Fibroblast of villous mesenchyme (primary cell): ENCODE results near the gene TUFT1. TPM values are rescaled to one million over a fixed set of nuclear protein-coding genes. Genes with fewer than 3 reads are reported as not detected.
"Not testable (repeated sequence)": the region's sequence is repeated elsewhere in the genome, so short reads cannot be mapped to it uniquely, and the experiment has no call there.

Source experiments
- DNase-seq: peaks from one replicate; pipeline ENCODE4 v3.0.0-alpha.2; 2010; ENCODE audit warnings: low read depth
- H3K4me3 ChIP-seq: 2 replicates; pipeline ENCODE4 v1.5.1; 2011; ENCODE audit warnings: low read depth, mild to moderate bottlenecking, low read length
- CTCF ChIP-seq: IDR thresholded peaks from 2 replicates; pipeline ENCODE4 v1.5.1; 2012; ENCODE audit warnings: low read depth, mild to moderate bottlenecking, low read length; ENCODE audit not compliant: insufficient read depth
- total RNA-seq: library from RNA; depleted of rRNA; stranded (reverse); fragments of >200 nt; gene quantifications from 2 replicates; pipeline ENCODE4 v1.2.3, GENCODE V29; 2012

TUFT1 gene
- total RNA-seq, 1 donor, result 32.8 TPM

- TF ChIP-seq CTCF, result no peak
- no peak for DNase-seq
Observed at GRCh38 chr1:151618003-151618402, 77.9 kb downstream of the TUFT1 start.

GRCh38 chr1:151618470-151618869, 78.4 kb downstream of the TUFT1 start:
- DNase-seq, result no peak
- no peak overlapping the region for H3K4me3 ChIP-seq
- no peak for TF ChIP-seq CTCF

More at GRCh38 chr1:151618003-151618402, 77.9 kb downstream of the TUFT1 start:
- no peak overlapping the region for H3K4me3 ChIP-seq

GRCh38 chr1:151618996-151619395, 78.9 kb downstream of the TUFT1 start:
- H3K4me3 ChIP-seq, DNase-seq: not testable (repeated sequence)

- TF ChIP-seq CTCF, result no peak
- peak; percentile 85 for DNase-seq
- peak overlapping the region; percentile 4 for H3K4me3 ChIP-seq
Observed at GRCh38 chr1:151619489-151620093, 79.5 kb downstream of the TUFT1 start.

- no peak for TF ChIP-seq CTCF
- peak; percentile 86 for DNase-seq
- peak overlapping the region; percentile 10 for H3K4me3 ChIP-seq
Observed at GRCh38 chr1:151620286-151620685, 80.2 kb downstream of the TUFT1 start.

GRCh38 chr1:151621351-151621750, 81.2 kb downstream of the TUFT1 start:
- no peak for TF ChIP-seq CTCF
- H3K4me3 ChIP-seq, result no peak overlapping the region

GRCh38 chr1:151624783-151625182, 84.7 kb downstream of the TUFT1 start:
- no peak for DNase-seq
- TF ChIP-seq CTCF, result no peak
- H3K4me3 ChIP-seq, result no peak overlapping the region

More at GRCh38 chr1:151621351-151621750, 81.2 kb downstream of the TUFT1 start:
- peak; percentile 82 for DNase-seq
